Pulmonary artery endothelial cell (primary cell): ENCODE data around the gene SLC6A8. TPM values are rescaled to one million over a fixed set of nuclear protein-coding genes. Genes with fewer than 3 reads are reported as not detected.

Source experiments
- DNase-seq: peaks from one replicate; pipeline ENCODE4 v3.0.0-alpha.2; 2011; ENCODE audit warnings: low read depth, low spot score
- total RNA-seq: library from RNA; depleted of rRNA; stranded (reverse); fragments of >200 nt; gene quantifications from 2 replicates; pipeline ENCODE4 v1.2.3, GENCODE V29; 2014

The SLC6A8 gene
- total RNA-seq, 1 donor from 2014 or later: 15.9 TPM

GRCh38 chrX:153648358-153649177 lies 39.2 kb upstream of the SLC6A8 start:
- DNase-seq: no peak

- DNase-seq: no peak
Measured at GRCh38 chrX:153649178-153649914, 38.4 kb upstream of the SLC6A8 start.

GRCh38 chrX:153649915-153650782 lies 37.6 kb upstream of the SLC6A8 start:
- no peak for DNase-seq

GRCh38 chrX:153650959-153651358 lies 36.8 kb upstream of the SLC6A8 start:
- DNase-seq: no peak

- no peak for DNase-seq
Measured at GRCh38 chrX:153651540-153652079, 36.1 kb upstream of the SLC6A8 start.

GRCh38 chrX:153653556-153653955 lies 34.2 kb upstream of the SLC6A8 start:
- DNase-seq: no peak

GRCh38 chrX:153657161-153657560 lies 30.6 kb upstream of the SLC6A8 start:
- DNase-seq: no peak

- DNase-seq: no peak
Measured at GRCh38 chrX:153659268-153659667, 28.5 kb upstream of the SLC6A8 start.

- no peak for DNase-seq
Measured at GRCh38 chrX:153662266-153662665, 25.5 kb upstream of the SLC6A8 start.

GRCh38 chrX:153665726-153666306 lies 21.9 kb upstream of the SLC6A8 start:
- DNase-seq: no peak

GRCh38 chrX:153667281-153667955 lies 20.3 kb upstream of the SLC6A8 start:
- DNase-seq: no peak

- no peak for DNase-seq
Measured at GRCh38 chrX:153667956-153668396, 19.8 kb upstream of the SLC6A8 start.

- DNase-seq: no peak
Measured at GRCh38 chrX:153668423-153669173, 19.1 kb upstream of the SLC6A8 start.

GRCh38 chrX:153669174-153669890 lies 18.4 kb upstream of the SLC6A8 start:
- no peak for DNase-seq

- no peak for DNase-seq
Measured at GRCh38 chrX:153669901-153670731, 17.6 kb upstream of the SLC6A8 start.

GRCh38 chrX:153670748-153671588 lies 16.8 kb upstream of the SLC6A8 start:
- no peak for DNase-seq
